Liver (tissue), 3 donors: ENCODE data around the gene CDHR4.
"Not testable (repeated sequence)": the region's sequence is repeated elsewhere in the genome, so short reads cannot be mapped to it uniquely, and the experiment has no call there.

Experiments used
- GABPA ChIP-seq, 2 donors: IDR thresholded peaks in 1 of 2; conservative IDR thresholded peaks in 1 of 2; 2 replicates each; pipeline ENCODE4 v1.6.1; 2016; ENCODE audit warnings: antibody characterized with exemption in 2 of 2, mild to moderate bottlenecking in 1 of 2, moderate library complexity in 1 of 2
- JUND ChIP-seq, 2 donors: IDR thresholded peaks; 2 replicates each; pipeline ENCODE4 v1.6.1; 2016; ENCODE audit warnings: antibody characterized with exemption in 2 of 2
- TAF1 ChIP-seq: conservative IDR thresholded peaks from 2 replicates; pipeline ENCODE4 v1.6.1; 2016; ENCODE audit warnings: antibody characterized with exemption, mild to moderate bottlenecking
- YY1 ChIP-seq: IDR thresholded peaks from 2 replicates; pipeline ENCODE4 v1.6.1; 2016; ENCODE audit warnings: antibody characterized with exemption, mild to moderate bottlenecking
- TF ChIP-seq, protein P1 (sequence below): fragments of 150-350 bp; IDR thresholded peaks from 2 replicates; pipeline ENCODE4 v1.5.1; 2017; ENCODE audit warnings: improper control_type of control experiment, low read depth, low read length; ENCODE audit not compliant: missing input control
- TF ChIP-seq, protein P2 (sequence below): IDR thresholded peaks from 2 replicates; pipeline ENCODE4 v1.6.1; 2016; ENCODE audit warnings: antibody characterized with exemption
- TF ChIP-seq, protein P3 (sequence below): IDR thresholded peaks from 2 replicates; pipeline ENCODE4 v1.6.1; 2016; ENCODE audit warnings: antibody characterized with exemption, mild to moderate bottlenecking
- TF ChIP-seq, protein P4 (sequence below): IDR thresholded peaks from 2 replicates; pipeline ENCODE4 v1.6.1; 2016; ENCODE audit warnings: antibody characterized with exemption
- TF ChIP-seq, protein P5 (sequence below): IDR thresholded peaks from 2 replicates; pipeline ENCODE4 v1.6.1; 2016; ENCODE audit warnings: antibody characterized with exemption
- donor health status: healthy.
- donor health status: healthy.

DNA sequence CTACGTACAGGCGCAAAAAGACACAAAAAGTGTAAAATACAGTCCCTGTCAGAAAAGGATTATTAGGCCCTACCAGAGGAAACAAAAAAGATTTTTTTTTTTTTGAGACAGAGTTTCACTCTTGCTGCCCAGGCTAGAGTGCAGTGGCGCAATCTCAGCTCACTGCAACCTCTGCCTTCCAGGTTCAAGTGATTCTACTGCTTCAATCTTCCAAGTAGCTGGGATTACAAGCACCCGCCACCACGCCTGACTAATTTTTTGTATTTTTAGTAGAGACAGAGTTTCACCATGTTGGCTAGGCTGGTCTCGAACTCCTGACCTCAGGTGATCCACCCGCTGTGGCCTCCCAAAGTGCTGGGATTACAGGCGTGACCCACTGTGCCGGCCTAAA, 18.7 kb downstream of the CDHR4 start:
- TF ChIP-seq, protein P1, sequence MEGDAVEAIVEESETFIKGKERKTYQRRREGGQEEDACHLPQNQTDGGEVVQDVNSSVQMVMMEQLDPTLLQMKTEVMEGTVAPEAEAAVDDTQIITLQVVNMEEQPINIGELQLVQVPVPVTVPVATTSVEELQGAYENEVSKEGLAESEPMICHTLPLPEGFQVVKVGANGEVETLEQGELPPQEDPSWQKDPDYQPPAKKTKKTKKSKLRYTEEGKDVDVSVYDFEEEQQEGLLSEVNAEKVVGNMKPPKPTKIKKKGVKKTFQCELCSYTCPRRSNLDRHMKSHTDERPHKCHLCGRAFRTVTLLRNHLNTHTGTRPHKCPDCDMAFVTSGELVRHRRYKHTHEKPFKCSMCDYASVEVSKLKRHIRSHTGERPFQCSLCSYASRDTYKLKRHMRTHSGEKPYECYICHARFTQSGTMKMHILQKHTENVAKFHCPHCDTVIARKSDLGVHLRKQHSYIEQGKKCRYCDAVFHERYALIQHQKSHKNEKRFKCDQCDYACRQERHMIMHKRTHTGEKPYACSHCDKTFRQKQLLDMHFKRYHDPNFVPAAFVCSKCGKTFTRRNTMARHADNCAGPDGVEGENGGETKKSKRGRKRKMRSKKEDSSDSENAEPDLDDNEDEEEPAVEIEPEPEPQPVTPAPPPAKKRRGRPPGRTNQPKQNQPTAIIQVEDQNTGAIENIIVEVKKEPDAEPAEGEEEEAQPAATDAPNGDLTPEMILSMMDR, result not testable (repeated sequence)
- TF ChIP-seq, protein P2, sequence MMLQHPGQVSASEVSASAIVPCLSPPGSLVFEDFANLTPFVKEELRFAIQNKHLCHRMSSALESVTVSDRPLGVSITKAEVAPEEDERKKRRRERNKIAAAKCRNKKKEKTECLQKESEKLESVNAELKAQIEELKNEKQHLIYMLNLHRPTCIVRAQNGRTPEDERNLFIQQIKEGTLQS, result not testable (repeated sequence)
- TF ChIP-seq, protein P3, sequence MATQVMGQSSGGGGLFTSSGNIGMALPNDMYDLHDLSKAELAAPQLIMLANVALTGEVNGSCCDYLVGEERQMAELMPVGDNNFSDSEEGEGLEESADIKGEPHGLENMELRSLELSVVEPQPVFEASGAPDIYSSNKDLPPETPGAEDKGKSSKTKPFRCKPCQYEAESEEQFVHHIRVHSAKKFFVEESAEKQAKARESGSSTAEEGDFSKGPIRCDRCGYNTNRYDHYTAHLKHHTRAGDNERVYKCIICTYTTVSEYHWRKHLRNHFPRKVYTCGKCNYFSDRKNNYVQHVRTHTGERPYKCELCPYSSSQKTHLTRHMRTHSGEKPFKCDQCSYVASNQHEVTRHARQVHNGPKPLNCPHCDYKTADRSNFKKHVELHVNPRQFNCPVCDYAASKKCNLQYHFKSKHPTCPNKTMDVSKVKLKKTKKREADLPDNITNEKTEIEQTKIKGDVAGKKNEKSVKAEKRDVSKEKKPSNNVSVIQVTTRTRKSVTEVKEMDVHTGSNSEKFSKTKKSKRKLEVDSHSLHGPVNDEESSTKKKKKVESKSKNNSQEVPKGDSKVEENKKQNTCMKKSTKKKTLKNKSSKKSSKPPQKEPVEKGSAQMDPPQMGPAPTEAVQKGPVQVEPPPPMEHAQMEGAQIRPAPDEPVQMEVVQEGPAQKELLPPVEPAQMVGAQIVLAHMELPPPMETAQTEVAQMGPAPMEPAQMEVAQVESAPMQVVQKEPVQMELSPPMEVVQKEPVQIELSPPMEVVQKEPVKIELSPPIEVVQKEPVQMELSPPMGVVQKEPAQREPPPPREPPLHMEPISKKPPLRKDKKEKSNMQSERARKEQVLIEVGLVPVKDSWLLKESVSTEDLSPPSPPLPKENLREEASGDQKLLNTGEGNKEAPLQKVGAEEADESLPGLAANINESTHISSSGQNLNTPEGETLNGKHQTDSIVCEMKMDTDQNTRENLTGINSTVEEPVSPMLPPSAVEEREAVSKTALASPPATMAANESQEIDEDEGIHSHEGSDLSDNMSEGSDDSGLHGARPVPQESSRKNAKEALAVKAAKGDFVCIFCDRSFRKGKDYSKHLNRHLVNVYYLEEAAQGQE, result not testable (repeated sequence)
- TF ChIP-seq, protein P4, sequence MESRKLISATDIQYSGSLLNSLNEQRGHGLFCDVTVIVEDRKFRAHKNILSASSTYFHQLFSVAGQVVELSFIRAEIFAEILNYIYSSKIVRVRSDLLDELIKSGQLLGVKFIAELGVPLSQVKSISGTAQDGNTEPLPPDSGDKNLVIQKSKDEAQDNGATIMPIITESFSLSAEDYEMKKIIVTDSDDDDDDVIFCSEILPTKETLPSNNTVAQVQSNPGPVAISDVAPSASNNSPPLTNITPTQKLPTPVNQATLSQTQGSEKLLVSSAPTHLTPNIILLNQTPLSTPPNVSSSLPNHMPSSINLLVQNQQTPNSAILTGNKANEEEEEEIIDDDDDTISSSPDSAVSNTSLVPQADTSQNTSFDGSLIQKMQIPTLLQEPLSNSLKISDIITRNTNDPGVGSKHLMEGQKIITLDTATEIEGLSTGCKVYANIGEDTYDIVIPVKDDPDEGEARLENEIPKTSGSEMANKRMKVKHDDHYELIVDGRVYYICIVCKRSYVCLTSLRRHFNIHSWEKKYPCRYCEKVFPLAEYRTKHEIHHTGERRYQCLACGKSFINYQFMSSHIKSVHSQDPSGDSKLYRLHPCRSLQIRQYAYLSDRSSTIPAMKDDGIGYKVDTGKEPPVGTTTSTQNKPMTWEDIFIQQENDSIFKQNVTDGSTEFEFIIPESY, result not testable (repeated sequence)
- not testable (repeated sequence) for TF ChIP-seq TAF1; GABPA (IDR thresholded peaks at IDR 0.05 in 1 of 2, conservative IDR thresholded peaks at IDR 0.05 in 1 of 2); YY1; JUND (IDR thresholded peaks at IDR 0.05)
- TF ChIP-seq, protein P5, sequence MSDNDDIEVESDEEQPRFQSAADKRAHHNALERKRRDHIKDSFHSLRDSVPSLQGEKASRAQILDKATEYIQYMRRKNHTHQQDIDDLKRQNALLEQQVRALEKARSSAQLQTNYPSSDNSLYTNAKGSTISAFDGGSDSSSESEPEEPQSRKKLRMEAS, result not testable (repeated sequence)
